Hepatic stellate cell (primary cell): ENCODE measurements around the gene KIRREL3.
A peak's percentile ranks its signal among the peaks of the same experiment; 100 is the strongest.

Experiments used
- DNase-seq: peaks from one replicate; pipeline ENCODE4 v3.0.0; 2011; ENCODE audit warnings: low spot score

Gene KIRREL3

GRCh38 chr11:127000291-127000968 lies at the start of gene KIRREL3:
Gene KIRREL3 (minus strand): TSS chr11:127000770.
- peak; percentile 77 for DNase-seq

GRCh38 chr11:127050186-127050585 lies 49.6 kb upstream of the KIRREL3 start:
- DNase-seq = no peak

GRCh38 chr11:127049486-127049885 lies 48.9 kb upstream of the KIRREL3 start:
- no peak for DNase-seq

GRCh38 chr11:127044535-127044934 lies 44.0 kb upstream of the KIRREL3 start:
- DNase-seq = no peak

DNA sequence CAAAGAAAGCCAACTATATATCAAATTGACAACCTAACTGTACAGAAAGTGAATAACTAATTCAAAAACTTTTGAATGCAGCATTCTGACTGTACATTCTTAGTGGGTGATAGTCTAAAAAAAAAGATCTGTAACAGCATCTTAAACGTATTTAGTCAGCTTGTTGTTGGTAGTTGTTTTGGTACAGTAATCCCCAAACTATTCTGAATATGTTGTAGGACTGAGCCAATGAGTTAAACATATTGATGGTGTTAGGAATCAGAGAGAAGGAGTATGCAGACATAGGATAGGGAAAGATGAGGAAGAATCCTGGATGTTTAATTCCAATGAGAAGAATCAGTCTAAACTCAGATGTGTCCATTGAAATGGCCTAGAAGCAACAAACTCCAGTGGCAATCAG lies 41.9 kb upstream of the KIRREL3 start:
- peak; percentile 34 for DNase-seq

DNA sequence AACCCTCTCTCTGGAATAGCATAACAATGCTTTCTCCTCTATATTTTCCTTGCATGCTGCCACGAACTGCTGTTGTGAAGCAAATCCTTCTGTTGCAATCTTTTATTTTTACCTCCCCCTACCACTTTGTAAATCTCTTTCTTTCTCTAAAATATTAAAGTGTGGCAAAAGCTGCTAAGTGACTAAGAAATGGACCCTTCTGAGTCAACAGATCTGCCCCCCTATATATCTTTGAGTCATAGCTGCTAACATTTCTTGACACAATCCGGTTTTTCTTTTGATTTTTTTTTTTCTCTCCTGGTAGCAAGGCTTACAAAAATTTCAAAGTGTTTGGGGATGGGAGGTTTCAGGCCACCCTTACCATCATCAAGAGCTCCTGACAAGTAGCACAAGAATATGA lies 39.0 kb upstream of the KIRREL3 start:
- no peak for DNase-seq

DNA sequence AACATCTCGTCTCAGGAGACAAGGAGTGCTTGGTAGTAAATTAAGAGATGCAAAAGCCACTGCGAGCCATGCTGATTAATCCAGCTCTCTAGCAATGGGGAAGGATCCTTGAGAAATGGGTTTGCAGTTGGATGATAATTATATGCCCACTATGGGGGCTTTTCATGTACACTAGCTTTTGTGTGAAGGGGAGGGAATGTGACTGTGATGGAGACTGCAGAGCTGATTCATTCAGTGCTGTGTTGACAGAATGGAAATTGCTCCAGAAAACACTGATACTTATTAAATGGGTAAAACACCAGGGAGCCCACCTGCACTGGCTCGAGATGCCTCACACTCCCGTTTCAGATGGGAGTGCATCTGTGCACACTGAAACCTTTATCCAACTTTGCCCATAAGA lies 37.0 kb upstream of the KIRREL3 start:
- no peak for DNase-seq

- DNase-seq = no peak
Measured at GRCh38 chr11:127037001-127037400, 36.4 kb upstream of the KIRREL3 start.

DNA sequence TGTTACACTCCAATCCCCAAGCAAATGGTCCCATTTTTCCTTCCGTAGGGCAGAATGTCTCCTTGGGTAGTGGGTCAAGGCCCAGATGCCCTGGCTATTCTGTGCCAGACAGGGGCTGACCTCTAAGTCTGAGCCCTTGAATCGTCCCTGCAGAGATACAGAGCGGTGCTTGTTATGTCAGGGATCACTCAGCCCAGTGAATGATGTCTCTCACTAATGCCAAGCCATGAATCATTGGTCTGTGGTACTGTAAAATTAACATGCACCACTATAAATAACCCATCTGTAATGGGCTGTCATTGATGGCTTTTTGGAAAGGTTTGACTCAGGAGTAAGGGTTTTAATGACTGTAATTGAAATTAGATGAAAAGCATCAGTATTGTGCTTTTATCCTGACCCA lies 35.3 kb upstream of the KIRREL3 start:
- no peak for DNase-seq

GRCh38 chr11:127034973-127035372 lies 34.4 kb upstream of the KIRREL3 start:
- DNase-seq = no peak

GRCh38 chr11:127028648-127029047 lies 28.1 kb upstream of the KIRREL3 start:
- DNase-seq = no peak

GRCh38 chr11:127027789-127028188 lies 27.2 kb upstream of the KIRREL3 start:
- DNase-seq = no peak

- no peak for DNase-seq
Measured at GRCh38 chr11:127027000-127027399, 26.4 kb upstream of the KIRREL3 start.

DNA sequence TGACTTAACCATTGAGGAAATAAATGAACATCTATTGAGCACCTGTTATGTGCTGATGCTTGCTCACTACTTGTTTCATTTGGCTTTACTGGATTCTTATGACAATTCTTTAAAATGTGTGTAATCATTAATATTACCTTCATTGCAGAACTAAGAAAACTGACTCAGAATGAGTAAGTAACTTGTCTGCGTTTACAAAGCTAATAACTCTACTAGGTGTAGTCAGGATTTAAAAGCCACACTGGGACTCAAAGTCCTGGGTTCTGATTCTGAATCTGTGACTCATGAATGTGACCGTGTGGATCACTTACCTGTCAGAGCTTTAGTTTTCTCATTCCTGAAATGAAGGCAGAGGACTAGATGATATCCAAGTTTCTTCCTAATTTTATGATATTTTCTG lies 23.4 kb upstream of the KIRREL3 start:
- DNase-seq = no peak

DNA sequence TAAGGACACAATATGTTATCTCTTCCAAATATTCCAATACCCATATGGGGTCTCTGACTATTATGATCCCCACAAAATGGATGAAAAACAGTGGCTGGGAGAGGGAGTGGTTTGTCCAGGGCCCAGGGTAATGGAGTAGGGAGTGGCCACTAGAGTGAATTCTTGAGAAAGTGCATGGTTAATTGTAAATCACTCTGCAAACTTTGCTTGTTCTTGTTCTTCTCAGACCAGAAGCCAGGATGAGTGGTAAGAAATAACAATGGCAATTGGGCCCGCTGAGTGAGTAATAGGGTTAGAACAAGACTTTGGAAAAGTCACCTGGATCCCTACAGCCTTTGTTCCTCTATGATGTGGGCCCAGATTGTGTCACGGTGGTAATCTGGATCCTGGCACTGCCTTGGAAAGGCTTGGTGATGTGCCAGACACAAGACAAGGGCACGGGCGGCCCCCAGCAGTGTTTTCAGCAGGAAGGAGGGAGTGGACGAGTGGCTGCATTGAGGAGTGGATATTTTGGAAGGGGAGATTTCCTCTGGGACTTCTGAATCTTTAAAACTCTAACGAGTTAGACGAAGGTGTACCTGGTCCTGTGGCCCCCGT lies 18.2 kb upstream of the KIRREL3 start:
- DNase-seq = no peak

DNA sequence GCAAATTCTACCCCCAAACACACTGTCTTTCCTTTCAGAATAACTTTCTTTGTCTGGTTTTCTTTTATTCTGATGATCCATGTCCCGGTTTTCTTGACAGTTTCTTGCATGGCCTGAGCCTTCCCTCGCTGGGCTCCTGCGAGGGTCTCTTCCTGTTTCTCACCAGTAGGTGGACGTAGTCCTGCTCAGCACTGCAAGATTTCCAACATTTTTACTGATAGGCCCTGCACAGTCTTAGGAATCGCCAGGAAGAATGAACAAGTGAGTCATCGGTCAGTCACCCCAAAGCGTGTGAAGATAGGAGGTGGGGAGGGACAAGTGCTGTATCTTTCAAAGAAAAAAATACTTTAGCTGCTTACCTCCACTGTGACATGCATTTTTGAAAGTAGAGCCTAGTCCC lies 16.9 kb upstream of the KIRREL3 start:
- peak; percentile 72 for DNase-seq

- no peak for DNase-seq
Measured at GRCh38 chr11:127013550-127013949, 13.0 kb upstream of the KIRREL3 start.

- DNase-seq = no peak
Measured at GRCh38 chr11:127006311-127006710, 5.7 kb upstream of the KIRREL3 start.

- DNase-seq = peak; percentile 75
Measured at GRCh38 chr11:127003260-127003981, 2.9 kb upstream of the KIRREL3 start.

- DNase-seq = no peak
Measured at GRCh38 chr11:127002669-127003259, 2.2 kb upstream of the KIRREL3 start.

DNA sequence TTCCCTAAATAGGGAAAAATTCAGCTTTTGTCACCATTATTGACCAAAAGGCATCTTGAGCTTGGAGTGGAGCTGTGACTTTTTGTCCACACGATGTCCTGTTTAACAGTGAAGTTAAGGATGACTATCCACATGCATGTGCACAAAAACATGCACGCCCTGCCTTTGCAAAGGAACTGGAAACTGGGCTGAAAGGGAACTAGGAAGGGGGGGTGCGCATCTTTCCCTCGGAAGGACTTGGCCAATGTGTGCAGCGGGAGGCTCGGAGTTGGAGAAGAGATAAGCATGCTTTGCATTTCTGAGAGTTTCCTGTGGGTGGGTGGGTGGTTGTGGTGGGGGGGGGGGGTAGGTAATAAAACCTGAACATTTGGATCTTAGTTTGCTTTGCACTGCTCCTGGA lies 411 bp upstream of the KIRREL3 start:
- no peak for DNase-seq

GRCh38 chr11:126999366-126999765 lies 1.2 kb downstream of the KIRREL3 start:
- no peak for DNase-seq

- DNase-seq = no peak
Measured at GRCh38 chr11:126997641-126998040, 2.9 kb downstream of the KIRREL3 start.
